GM12864 (cell line): ENCODE results near the gene RABL3.

ENCODE experiments used
- DNase-seq: peaks from one replicate; pipeline ENCODE4 v3.0.0-alpha.2; 2011; ENCODE audit warnings: low read depth
- H3K4me3 ChIP-seq: 2 replicates; pipeline ENCODE4 v1.5.1; 2011; ENCODE audit warnings: mild to moderate bottlenecking, low read depth, low read length, control low read depth
- CTCF ChIP-seq: IDR thresholded peaks from 2 replicates; pipeline ENCODE4 v1.5.1; 2011; ENCODE audit warnings: low read depth, mild to moderate bottlenecking, moderate library complexity, low read length, control low read depth, inconsistent platforms; ENCODE audit errors: missing control alignments

Gene RABL3

DNA sequence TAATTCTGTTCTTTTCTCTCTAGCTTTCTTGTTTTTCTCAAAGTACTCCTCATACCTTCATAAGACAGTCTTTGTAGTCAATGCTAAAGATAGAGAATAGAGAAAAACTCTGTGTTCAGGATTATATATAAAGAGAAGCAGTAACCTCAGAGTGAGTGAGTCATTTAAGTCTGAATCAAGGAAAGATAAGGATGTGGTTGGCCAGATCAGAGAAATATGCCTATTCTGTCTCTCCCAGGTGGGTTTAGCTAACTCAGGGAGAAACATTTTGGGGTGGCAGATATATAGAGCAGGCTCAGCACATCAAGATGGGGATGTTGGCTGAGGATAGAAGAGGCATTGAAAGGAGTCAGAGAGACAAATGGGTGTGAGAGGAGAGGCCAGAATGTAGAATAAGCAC lies 31.6 kb upstream of the RABL3 start:
- no peak for DNase-seq
- no peak overlapping the region for H3K4me3 ChIP-seq
- TF ChIP-seq CTCF: no peak

DNA sequence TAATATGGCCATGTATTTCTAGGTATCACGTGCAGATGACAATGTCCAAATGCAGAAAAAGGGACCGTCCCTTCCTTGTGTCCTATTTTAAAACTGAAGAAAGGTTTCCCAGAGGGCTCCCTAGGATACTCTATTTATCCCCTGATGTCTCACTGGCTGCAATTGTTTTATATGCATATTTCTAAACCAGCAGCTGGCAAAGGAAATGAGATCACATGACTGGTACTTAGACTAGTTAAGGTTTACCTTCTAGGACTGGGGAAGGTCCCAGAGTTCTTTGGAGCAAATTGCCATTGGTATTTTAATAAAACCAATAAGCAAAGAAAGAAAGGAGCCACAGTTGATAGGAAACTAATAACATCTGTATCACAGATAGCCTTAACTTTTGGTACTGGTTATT lies 29.8 kb upstream of the RABL3 start:
- DNase-seq: no peak
- H3K4me3 ChIP-seq: no peak overlapping the region
- TF ChIP-seq CTCF: no peak

DNA sequence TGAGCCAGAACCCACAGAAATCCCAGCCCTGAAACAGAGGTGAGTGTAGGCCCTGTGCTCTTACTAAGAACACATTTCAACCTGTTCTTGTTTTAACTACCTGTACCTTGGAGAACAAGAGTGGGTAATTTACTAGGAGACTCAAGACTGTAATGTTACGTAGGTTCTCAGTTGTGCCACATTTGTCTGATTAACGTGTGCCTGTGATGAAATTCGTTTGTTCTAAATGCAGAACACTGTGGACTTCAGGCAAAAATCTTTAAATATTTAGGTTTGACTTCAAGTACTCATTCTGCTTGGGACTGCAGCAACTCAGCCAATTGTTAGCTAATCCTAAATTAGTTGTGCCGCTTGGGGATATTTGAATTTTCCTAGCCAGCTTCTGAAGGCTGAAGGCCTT lies 28.6 kb upstream of the RABL3 start:
- no peak for TF ChIP-seq CTCF
- no peak overlapping the region for H3K4me3 ChIP-seq
- no peak for DNase-seq

DNA sequence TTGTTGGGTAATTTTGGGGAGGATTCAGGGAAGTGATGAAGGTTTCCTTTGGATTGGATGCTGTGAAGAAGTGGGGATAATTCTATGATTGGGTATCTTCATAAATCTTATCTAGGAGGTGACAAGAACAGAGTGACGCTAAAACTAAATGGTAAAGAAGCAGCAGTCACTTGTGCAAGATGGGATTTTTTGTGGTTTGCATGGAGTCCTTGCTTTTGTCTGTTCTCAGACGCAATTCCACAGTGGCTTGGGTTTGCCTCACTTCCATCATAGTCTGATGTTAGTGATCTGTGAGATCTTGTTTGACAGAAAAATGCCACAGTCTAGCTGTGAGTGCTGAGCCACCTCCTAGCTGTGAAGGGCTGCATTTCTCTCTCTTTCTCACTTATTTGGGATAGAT lies 27.1 kb upstream of the RABL3 start:
- no peak for DNase-seq
- H3K4me3 ChIP-seq: no peak overlapping the region
- no peak for TF ChIP-seq CTCF

DNA sequence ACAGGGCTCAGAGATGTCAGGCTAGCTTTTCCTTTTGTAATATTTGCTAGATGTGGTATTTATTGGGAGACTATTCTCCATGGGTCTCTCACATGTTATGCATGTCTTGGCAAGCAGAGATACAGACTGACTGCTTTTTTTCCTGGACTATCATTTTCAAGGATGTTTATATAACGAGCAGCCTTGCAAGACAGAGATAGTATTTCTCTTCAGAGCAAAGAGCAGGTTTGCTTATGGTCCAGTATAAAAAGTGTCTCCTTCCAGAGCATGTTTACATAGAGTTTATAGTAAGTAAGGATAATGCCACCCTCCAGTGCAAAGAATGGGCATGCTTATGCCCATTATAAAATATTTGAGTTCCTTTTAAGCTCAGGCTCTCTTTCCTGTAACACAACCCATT lies 24.8 kb upstream of the RABL3 start:
- no peak for DNase-seq
- no peak overlapping the region for H3K4me3 ChIP-seq
- TF ChIP-seq CTCF: no peak

DNA sequence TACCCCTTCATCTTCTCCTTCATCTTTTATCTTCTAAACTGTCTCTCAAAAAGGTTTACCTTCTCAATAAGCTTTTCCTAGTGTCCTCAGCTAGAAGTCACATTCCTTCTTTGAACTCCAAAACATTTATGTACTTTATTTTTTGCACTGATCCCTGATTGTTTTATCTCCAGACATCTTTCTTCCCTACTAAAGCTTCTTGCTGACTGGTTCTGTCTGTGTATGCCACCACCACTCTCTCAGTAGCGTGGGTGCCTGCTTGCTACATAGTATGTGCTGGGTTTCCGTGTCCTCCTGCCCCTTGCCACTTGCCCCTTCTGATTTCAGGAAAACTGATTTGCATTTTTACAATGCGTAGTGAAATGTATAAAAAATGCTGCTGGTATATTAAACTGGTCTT lies 24.3 kb upstream of the RABL3 start:
- no peak for DNase-seq
- no peak overlapping the region for H3K4me3 ChIP-seq
- TF ChIP-seq CTCF: no peak

DNA sequence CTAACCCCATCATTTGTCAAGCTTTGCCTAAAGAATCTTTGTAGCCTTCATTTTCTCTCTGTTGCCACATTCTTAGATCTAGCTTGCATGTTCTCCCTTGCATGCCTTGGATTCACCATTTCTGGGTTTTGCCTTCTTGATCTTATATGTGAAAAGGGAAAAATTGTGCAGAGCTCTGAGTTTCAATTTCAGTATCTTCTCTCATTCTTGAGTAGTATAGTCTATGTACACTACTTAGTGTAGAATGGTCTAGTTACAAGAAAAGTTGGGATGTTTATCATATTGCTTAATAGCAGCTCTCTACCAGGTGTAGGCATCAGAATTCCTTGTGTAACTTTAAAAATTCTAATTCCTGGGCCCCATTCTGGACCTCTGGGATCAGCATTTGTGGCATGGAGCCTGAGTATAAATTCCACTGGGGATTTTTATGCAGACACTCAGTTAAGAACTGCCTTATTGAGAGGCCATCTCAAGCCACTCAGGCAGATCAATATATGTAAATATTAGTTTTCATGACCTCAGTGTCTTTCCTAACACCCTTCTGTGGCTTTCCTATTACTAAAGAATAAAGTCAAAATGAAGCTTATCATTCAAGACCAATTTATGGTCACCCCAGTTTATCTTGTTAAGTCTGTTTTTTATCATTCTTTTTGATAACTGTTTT lies 23.6 kb upstream of the RABL3 start:
- DNase-seq: no peak
- TF ChIP-seq CTCF: no peak
- no peak overlapping the region for H3K4me3 ChIP-seq
